Ishikawa (cell line): Measurements from ENCODE around the gene CFAP46.
A peak's percentile ranks its signal among the peaks of the same experiment; 100 is the strongest.

Source experiments
- CEBPB ChIP-seq: IDR thresholded peaks from 2 replicates; pipeline ENCODE4 v1.6.1; 2012
- CREB1 ChIP-seq: IDR thresholded peaks from 2 replicates; pipeline ENCODE4 v1.6.1; 2012; ENCODE audit warnings: low read depth
- EGR1 ChIP-seq: IDR thresholded peaks from 2 replicates; pipeline ENCODE4 v1.6.1; 2012
- EP300 ChIP-seq: IDR thresholded peaks from 2 replicates; pipeline ENCODE4 v1.6.1; 2012; ENCODE audit warnings: borderline replicate concordance
- FOXM1 ChIP-seq: IDR thresholded peaks from 2 replicates; pipeline ENCODE4 v1.6.1; 2012; ENCODE audit warnings: low read depth, borderline replicate concordance
- MAX ChIP-seq: IDR thresholded peaks from 2 replicates; pipeline ENCODE4 v1.6.1; 2012
- NFIC ChIP-seq: IDR thresholded peaks from 2 replicates; pipeline ENCODE4 v1.6.1; 2012
- RAD21 ChIP-seq: IDR thresholded peaks from 2 replicates; pipeline ENCODE4 v1.6.1; 2012; ENCODE audit warnings: low read depth
- REST ChIP-seq: IDR thresholded peaks from 2 replicates; pipeline ENCODE4 v1.6.1; 2012; ENCODE audit warnings: low read depth, mild to moderate bottlenecking
- TAF1 ChIP-seq: IDR thresholded peaks from 2 replicates; pipeline ENCODE4 v1.6.1; 2012; ENCODE audit warnings: low read depth, mild to moderate bottlenecking
- TCF12 ChIP-seq: IDR thresholded peaks from 2 replicates; pipeline ENCODE4 v1.6.1; 2012; ENCODE audit warnings: low read depth
- TEAD4 ChIP-seq: IDR thresholded peaks from 2 replicates; pipeline ENCODE4 v1.6.1; 2012
- USF1 ChIP-seq: IDR thresholded peaks from 2 replicates; pipeline ENCODE4 v1.6.1; 2012
- YY1 ChIP-seq: IDR thresholded peaks from 2 replicates; pipeline ENCODE4 v1.6.1; 2012; ENCODE audit warnings: low read depth
- ZBTB7A ChIP-seq: IDR thresholded peaks from 2 replicates; pipeline ENCODE4 v1.6.1; 2012; ENCODE audit warnings: low read depth

The CFAP46 gene

GRCh38 chr10:132924046-132924952 is 18.1 kb downstream of the CFAP46 start:
- no peak for TF ChIP-seq EGR1
- TF ChIP-seq CREB1, result no peak
- TF ChIP-seq USF1, result no peak
- no peak for TF ChIP-seq TEAD4

GRCh38 chr10:132922872-132923271 is 19.5 kb downstream of the CFAP46 start:
- TF ChIP-seq YY1 (no peak), CEBPB (no peak), TCF12 (no peak), ZBTB7A (no peak), TAF1 (no peak)

- TF ChIP-seq YY1 (0 out of 2 replicates have a peak, but pooled peaks have one; percentile 26), RAD21 (no peak)
Measured at GRCh38 chr10:132921818-132922807, 20.3 kb downstream of the CFAP46 start.

GRCh38 chr10:132921086-132921485 is 21.3 kb downstream of the CFAP46 start:
- TF ChIP-seq FOXM1 (no peak), EP300 (no peak), YY1 (no peak)

- no peak for TF ChIP-seq EP300
- no peak for TF ChIP-seq ZBTB7A
- no peak for TF ChIP-seq RAD21
- TF ChIP-seq USF1, result no peak
- TF ChIP-seq NFIC, result 0 out of 2 replicates have a peak, but pooled peaks have one; percentile 6
- TF ChIP-seq EGR1, result no peak
- 0 out of 2 replicates have a peak, but pooled peaks have one; percentile 25 for TF ChIP-seq TCF12
- TF ChIP-seq FOXM1, result no peak
- TF ChIP-seq REST, result no peak
- TF ChIP-seq MAX, result peak; percentile 53; the same call in 1 of the 2 replicates
- TF ChIP-seq TEAD4, result no peak
Measured at GRCh38 chr10:132920101-132920925, 22.1 kb downstream of the CFAP46 start.

GRCh38 chr10:132919374-132920100 is 22.8 kb downstream of the CFAP46 start:
- TF ChIP-seq ZBTB7A (0 out of 2 replicates have a peak, but pooled peaks have one; percentile 5), CREB1 (no peak)
